SU-DHL-6 (cell line): ENCODE data around the gene ISG20L2.

Source experiments
- H2AFZ ChIP-seq: fragments of 200-600 bp; sonication (generic); 2 replicates; pipeline ENCODE4 v1.6.1; 2014; ENCODE audit warnings: low read depth, mild to moderate bottlenecking, moderate library complexity, mixed read lengths, antibody characterized with exemption, low read length; ENCODE audit not compliant: severe bottlenecking
- H3F3A ChIP-seq: fragments of 200-600 bp; shearing (Covaris generic); 2 replicates; pipeline ENCODE4 v1.6.0; 2016; ENCODE audit warnings: antibody characterized with exemption, mild to moderate bottlenecking; ENCODE audit not compliant: insufficient read depth
- H3K27ac ChIP-seq: fragments of 200-600 bp; sonication (generic); 2 replicates; pipeline ENCODE4 v1.5.1; 2016; ENCODE audit warnings: low read depth, mild to moderate bottlenecking, low read length, moderate library complexity, mixed read lengths
- H3K27me3 ChIP-seq: fragments of 200-600 bp; sonication (generic), shearing (Covaris generic); 2 replicates; pipeline ENCODE4 v1.6.0; 2014; ENCODE audit warnings: mild to moderate bottlenecking, low read length
- H3K36me3 ChIP-seq: fragments of 200-600 bp; sonication (generic); 2 replicates; pipeline ENCODE4 v1.6.1; 2014; ENCODE audit warnings: mild to moderate bottlenecking, low read length, mixed read lengths
- H3K4me2 ChIP-seq: fragments of 300-600, 200-600 bp; shearing (Covaris generic), sonication (generic); 2 replicates; pipeline ENCODE4 v1.6.0; 2014; ENCODE audit warnings: low read length, low read depth, mild to moderate bottlenecking; ENCODE audit not compliant: poor library complexity, severe bottlenecking
- H3K4me3 ChIP-seq: fragments of 200-600 bp; sonication (generic); 2 replicates; pipeline ENCODE4 v1.5.1; 2014; ENCODE audit warnings: antibody characterized with exemption, low read length, mild to moderate bottlenecking, mixed read lengths; ENCODE audit not compliant: insufficient read depth, poor library complexity, severe bottlenecking
- H3K79me2 ChIP-seq: fragments of 200-600 bp; sonication (generic); 2 replicates; pipeline ENCODE4 v1.6.1; 2014; ENCODE audit warnings: mild to moderate bottlenecking, low read length, moderate library complexity; ENCODE audit not compliant: insufficient read depth
- H3K9ac ChIP-seq: fragments of 200-600 bp; sonication (generic); 2 replicates; pipeline ENCODE4 v1.7.0; 2014; ENCODE audit warnings: mild to moderate bottlenecking, low read length
- H3K9me2 ChIP-seq: fragments of 200-600 bp; sonication (generic); replicated peaks from 2 replicates; pipeline ENCODE4 v1.6.1; 2014; ENCODE audit warnings: low read length; ENCODE audit not compliant: insufficient read depth
- H3K9me3 ChIP-seq: fragments of 200-600 bp; sonication (generic); 2 replicates; pipeline ENCODE4 v1.6.1; 2014; ENCODE audit warnings: low read length, mixed read lengths; ENCODE audit not compliant: insufficient read depth
- H4K20me1 ChIP-seq: fragments of 200-600 bp; sonication (generic); 2 replicates; pipeline ENCODE4 v1.6.1; 2014; ENCODE audit warnings: low read depth, mild to moderate bottlenecking, antibody characterized with exemption, low read length, moderate library complexity, mixed read lengths
- CTCF ChIP-seq: fragments of 200-600 bp; sonication (generic); IDR thresholded peaks from one replicate; pipeline ENCODE4 v1.5.1; 2017; ENCODE audit warnings: antibody characterized with exemption, mild to moderate bottlenecking, low read length, moderate library complexity; ENCODE audit not compliant: insufficient read depth, poor library complexity, severe bottlenecking
- EZH2phosphoT487 ChIP-seq: fragments of 200-600 bp; sonication (generic), shearing (Covaris generic); conservative IDR thresholded peaks from 2 replicates; pipeline ENCODE4 v1.6.1; 2018; ENCODE audit warnings: mild to moderate bottlenecking, antibody characterized with exemption, low read length, moderate library complexity, mixed read lengths

The ISG20L2 gene

DNA sequence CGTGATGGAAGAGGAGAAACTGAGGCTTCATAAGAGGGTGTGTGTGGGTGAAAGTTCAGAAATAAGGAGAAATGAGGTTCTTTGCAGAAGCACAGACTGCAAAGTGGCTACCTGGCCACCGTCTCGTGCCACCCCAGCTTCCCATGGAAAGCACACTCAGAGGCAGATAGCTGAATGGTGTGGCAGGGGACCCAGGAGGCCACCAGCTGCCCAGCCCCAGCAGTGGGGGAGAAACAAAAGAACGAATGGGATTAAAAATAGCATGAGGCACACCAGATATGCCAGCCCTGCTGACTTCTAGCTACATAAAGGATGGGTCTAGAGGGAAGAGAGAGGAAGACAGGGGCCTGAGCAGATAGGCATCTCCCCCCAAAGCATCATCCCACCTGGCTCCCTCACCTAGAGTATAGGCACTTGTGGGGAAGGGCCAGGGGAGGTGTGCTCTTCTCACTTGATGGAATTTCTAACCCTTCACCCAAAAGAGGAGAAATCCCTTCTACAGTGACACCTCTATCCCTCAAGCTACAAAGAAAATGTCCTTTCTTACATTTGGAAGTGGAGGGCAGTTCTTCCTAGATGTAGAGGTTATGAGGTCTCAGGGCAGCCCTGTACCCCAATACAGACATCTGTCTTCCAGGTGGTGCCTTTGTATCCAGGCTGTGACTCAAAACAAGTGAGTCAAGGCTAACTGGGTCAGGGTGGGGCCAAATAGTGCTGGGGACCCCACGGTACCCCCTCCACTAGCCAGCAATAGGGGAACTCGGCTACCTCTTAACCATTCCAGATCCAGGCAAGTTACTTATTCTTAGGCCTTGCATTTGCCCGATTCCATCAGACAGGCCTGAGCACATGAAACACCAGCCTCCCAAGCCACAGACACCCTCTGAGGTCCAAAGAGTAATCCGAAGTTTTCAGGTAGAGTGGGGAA, 19.4 kb upstream of the ISG20L2 start:
- Histone ChIP-seq H3K9me3 (no peaks in the 10 kb centered on the region), H4K20me1 (no peaks in the 10 kb centered on the region; the same call in 1 of the 2 replicates), H3K36me3 (no peaks in the 10 kb centered on the region), H3K79me2 (peaks cover 69% of the 10 kb centered on the region), H3F3A (peaks cover 26% of the 10 kb centered on the region), H2AFZ (no peak overlapping the region), H3K4me2 (peak overlapping the region; percentile 70), H3K27ac (peak overlapping the region; percentile 88), H3K27me3 (no peaks in the 10 kb centered on the region), H3K9me2 (no peaks in the 10 kb centered on the region), H3K4me3 (peak overlapping the region; percentile 91), H3K9ac (peak overlapping the region; percentile 86)
- TF ChIP-seq EZH2phosphoT487 (no peak), CTCF (no peak)

DNA sequence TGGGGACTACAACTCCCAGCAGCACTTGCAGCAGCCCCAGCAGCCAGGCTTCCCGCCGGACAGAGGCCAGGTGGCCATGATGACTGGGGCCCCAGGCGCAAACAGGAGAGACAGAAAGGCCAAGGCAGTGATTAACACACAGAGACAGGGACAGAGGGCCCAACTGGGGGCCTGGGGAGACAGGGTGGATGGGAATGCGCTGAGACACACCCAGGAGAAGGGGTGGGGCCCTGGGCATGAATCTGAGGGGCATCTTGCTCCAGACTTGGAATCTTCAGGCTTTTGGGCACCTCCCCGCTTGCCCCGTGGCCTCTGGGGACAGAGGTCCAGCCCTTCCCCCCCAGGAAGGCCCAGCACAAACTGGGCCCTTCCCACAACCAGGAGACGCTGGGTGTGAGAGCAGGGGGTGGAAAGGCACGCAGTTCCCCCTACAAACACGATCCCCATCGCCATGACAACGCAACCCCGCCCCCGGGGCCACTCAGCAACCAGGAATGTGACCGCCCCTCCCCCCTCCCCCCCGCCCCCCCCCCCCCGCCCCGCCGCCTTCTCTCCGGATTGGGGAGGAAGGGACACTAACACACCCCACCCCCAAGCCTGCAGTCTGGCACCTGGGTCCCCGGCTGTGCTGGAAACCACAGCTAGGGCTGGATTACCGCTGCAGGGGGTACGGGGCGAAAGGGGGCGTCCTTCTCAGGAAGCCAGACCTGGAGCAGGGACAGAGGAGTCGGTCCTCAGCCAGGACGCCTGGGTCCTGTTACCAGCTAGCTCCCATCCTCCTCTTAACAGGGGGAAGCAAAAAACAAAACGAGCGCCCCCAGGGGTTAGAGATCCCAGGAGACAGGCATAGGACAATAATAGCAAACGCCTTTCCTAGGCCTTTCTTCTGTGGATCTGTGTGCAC, 18.4 kb upstream of the ISG20L2 start:
- H3K4me3 ChIP-seq: peak overlapping the region; percentile 13
- H2AFZ ChIP-seq: no peak overlapping the region
- peak overlapping the region; percentile 88 for H3K27ac ChIP-seq
- H3K27me3 ChIP-seq: no peaks in the 10 kb centered on the region
- TF ChIP-seq CTCF (peak; percentile 46), EZH2phosphoT487 (no peak)
- H3K9me2 ChIP-seq: no peaks in the 10 kb centered on the region
- peaks cover 25% of the 10 kb centered on the region for H3F3A ChIP-seq
- peak overlapping the region; percentile 70 for H3K4me2 ChIP-seq
- H3K79me2 ChIP-seq: peaks cover 62% of the 10 kb centered on the region
- H3K36me3 ChIP-seq: no peaks in the 10 kb centered on the region
- peak overlapping the region; percentile 86 for H3K9ac ChIP-seq
- H4K20me1 ChIP-seq: no peaks in the 10 kb centered on the region; the same call in 1 of the 2 replicates
- no peaks in the 10 kb centered on the region for H3K9me3 ChIP-seq

DNA sequence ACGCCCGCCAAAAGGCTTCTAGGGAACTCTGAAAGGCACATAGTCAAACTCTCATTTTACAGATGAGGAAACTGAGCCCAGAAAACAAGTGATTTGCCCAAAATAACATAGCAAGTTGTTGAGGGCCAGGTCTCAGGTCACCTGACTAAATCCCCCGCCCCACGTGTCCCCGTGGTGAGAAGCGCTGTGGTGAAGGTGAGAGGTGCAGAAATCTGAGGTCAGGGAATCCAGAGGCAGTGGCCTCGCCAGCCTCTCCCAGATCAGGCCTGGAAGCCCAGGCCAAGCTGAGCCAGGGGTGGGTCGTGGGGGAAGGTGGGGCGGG, 17.8 kb upstream of the ISG20L2 start:
- no peak overlapping the region for H3K9ac ChIP-seq

More for the DNA sequence above, 17.8 kb upstream of the ISG20L2 start:
- Histone ChIP-seq H4K20me1 (no peaks in the 10 kb centered on the region; the same call in 1 of the 2 replicates), H3K27ac (no peak overlapping the region), H3K9me3 (no peaks in the 10 kb centered on the region), H3K9me2 (no peaks in the 10 kb centered on the region), H3K36me3 (no peaks in the 10 kb centered on the region), H3K27me3 (no peaks in the 10 kb centered on the region), H3F3A (peaks cover 31% of the 10 kb centered on the region), H3K4me2 (no peak overlapping the region), H3K4me3 (no peak overlapping the region), H3K79me2 (peaks cover 61% of the 10 kb centered on the region), H2AFZ (no peak overlapping the region)
- TF ChIP-seq CTCF: no peak
- TF ChIP-seq EZH2phosphoT487: no peak
